ENCODE measurements around the gene MAPT.
"Not testable (repeated sequence)": the region's sequence is repeated elsewhere in the genome, so short reads cannot be mapped to it uniquely, and the experiment has no call there.

MAPT gene

GRCh38 chr17:45992175-45992574 lies 97.8 kb downstream of the MAPT start:
- no peak for DNase-seq (ENCODE audit: low read depth in 2 of 2)

GRCh38 chr17:45992904-45993303 lies 98.5 kb downstream of the MAPT start:
- DNase-seq (ENCODE audit: low read depth in 2 of 2) = no peak

- DNase-seq (ENCODE audit: low read depth in 2 of 2) = no peak
Observed at GRCh38 chr17:45993962-45994627, 99.7 kb downstream of the MAPT start.

- DNase-seq (ENCODE audit: low read depth in 2 of 2) = no peak
Observed at GRCh38 chr17:45994987-45995386, 100.6 kb downstream of the MAPT start.

- no peak for DNase-seq (ENCODE audit: low read depth in 2 of 2)
Observed at GRCh38 chr17:45995627-45996270, 101.4 kb downstream of the MAPT start.

- no peak for DNase-seq (ENCODE audit: low read depth in 2 of 2)
Observed at GRCh38 chr17:45996282-45996937, 102.1 kb downstream of the MAPT start.

- DNase-seq (ENCODE audit: low read depth in 2 of 2) = no peak
Observed at GRCh38 chr17:45997166-45997565, 102.8 kb downstream of the MAPT start.

- DNase-seq (ENCODE audit: low read depth in 2 of 2) = no peak
Observed at GRCh38 chr17:45997624-45998023, 103.3 kb downstream of the MAPT start.

GRCh38 chr17:45998987-45999899 lies 104.9 kb downstream of the MAPT start, which contains the start of gene STH:
Gene STH, plus strand, starts transcription at chr17:45999250. Its CDS starts 30 bp downstream, at chr17:45999280.
- DNase-seq (ENCODE audit: low read depth in 2 of 2) = no peak

- DNase-seq (ENCODE audit: low read depth in 2 of 2) = no peak
Observed at GRCh38 chr17:45999900-46000290, 105.5 kb downstream of the MAPT start.

GRCh38 chr17:46000292-46000691 lies 105.9 kb downstream of the MAPT start:
- no peak for DNase-seq (ENCODE audit: low read depth in 2 of 2)

GRCh38 chr17:46000757-46001156 lies 106.4 kb downstream of the MAPT start:
- no peak for DNase-seq (ENCODE audit: low read depth in 2 of 2)

GRCh38 chr17:46001390-46002310 lies 107.3 kb downstream of the MAPT start:
- DNase-seq (ENCODE audit: low read depth in 2 of 2) = no peak

- DNase-seq (ENCODE audit: low read depth in 2 of 2) = peak; percentile 45 to 51
Observed at GRCh38 chr17:46002311-46002972, 108.1 kb downstream of the MAPT start.

GRCh38 chr17:46002973-46003316 lies 108.6 kb downstream of the MAPT start:
- DNase-seq (ENCODE audit: low read depth in 2 of 2) = no peak

- no peak for DNase-seq (ENCODE audit: low read depth in 2 of 2)
Observed at GRCh38 chr17:46003907-46004748, 109.8 kb downstream of the MAPT start.

GRCh38 chr17:46006082-46006481 lies 111.7 kb downstream of the MAPT start:
- DNase-seq (ENCODE audit: low read depth in 2 of 2) = not testable (repeated sequence)

GRCh38 chr17:46007461-46007965 lies 113.2 kb downstream of the MAPT start:
- no peak for DNase-seq (ENCODE audit: low read depth in 2 of 2)

GRCh38 chr17:46008591-46008990 lies 114.2 kb downstream of the MAPT start:
- DNase-seq (ENCODE audit: low read depth in 2 of 2) = no peak

All from stimulated activated CD4-positive, alpha-beta T cell treated with anti-CD3 and anti-CD28 coated beads, Interleukin-15, amount 100 ng/mL, for 48 hours (primary cell).